OCI-LY3 (cell line): ENCODE data around the gene RAD51B.

Experiments used
- H2AFZ ChIP-seq: fragments of 200-600, 300-600 bp; shearing (Covaris generic); 2 replicates; pipeline ENCODE4 v1.6.0; 2014; ENCODE audit warnings: antibody characterized with exemption, low read depth, low read length
- H3K27ac ChIP-seq: fragments of 200-600, 300-600 bp; sonication (generic); 2 replicates; pipeline ENCODE4 v1.5.1; 2014; ENCODE audit warnings: mild to moderate bottlenecking, low read length, moderate library complexity, mixed read lengths
- H3K27me3 ChIP-seq: fragments of 200-600, 300-600 bp; sonication (generic); 2 replicates; pipeline ENCODE4 v1.6.1; 2014; ENCODE audit warnings: low read depth, low read length, mixed read lengths
- H3K36me3 ChIP-seq: fragments of 200-600, 300-600 bp; sonication (generic); replicated peaks from 2 replicates; pipeline ENCODE3; 2014; ENCODE audit warnings: low read depth, low read length, mixed read lengths
- H3K4me1 ChIP-seq: fragments of 300-600, 200-600 bp; sonication (generic); 2 replicates; pipeline ENCODE4 v1.6.1; 2014; ENCODE audit warnings: low read length, mixed read lengths
- H3K4me2 ChIP-seq: fragments of 200-600, 300-600 bp; sonication (generic); 2 replicates; pipeline ENCODE4 v1.6.1; 2014; ENCODE audit warnings: low read length, mixed read lengths
- H3K4me3 ChIP-seq: fragments of 300-600, 200-600 bp; sonication (generic); 2 replicates; pipeline ENCODE4 v1.5.1; 2014; ENCODE audit warnings: antibody characterized with exemption, mild to moderate bottlenecking, low read length, moderate library complexity
- H3K79me2 ChIP-seq: fragments of 300-600, 200-600 bp; shearing (Covaris generic); 2 replicates; pipeline ENCODE4 v1.6.1; 2014; ENCODE audit warnings: mild to moderate bottlenecking, low read length, mixed read lengths
- H3K9ac ChIP-seq: fragments of 300-600, 200-600 bp; shearing (Covaris generic); 2 replicates; pipeline ENCODE4 v1.6.0; 2014; ENCODE audit warnings: mild to moderate bottlenecking, low read length, moderate library complexity
- H3K9me3 ChIP-seq: fragments of 200-600, 300-600 bp; shearing (Covaris generic); 2 replicates; pipeline ENCODE4 v1.6.1; 2014; ENCODE audit warnings: low read length, mixed read lengths; ENCODE audit not compliant: insufficient read depth
- H4K20me1 ChIP-seq: fragments of 200-600, 300-600 bp; sonication (generic); 2 replicates; pipeline ENCODE4 v1.6.1; 2016; ENCODE audit warnings: low read length, mixed read lengths; ENCODE audit not compliant: insufficient read depth
- EZH2phosphoT487 ChIP-seq: fragments of 200-600 bp; shearing (Covaris generic); IDR thresholded peaks from 2 replicates; pipeline ENCODE4 v1.6.1; 2018; ENCODE audit warnings: antibody characterized with exemption, mixed run types, low read depth
- TF ChIP-seq, protein P1 (sequence below): fragments of 200-600, 300-600 bp; sonication (generic); IDR thresholded peaks from 2 replicates; pipeline ENCODE4 v1.5.1; 2014; ENCODE audit warnings: antibody characterized with exemption, low read length, low read depth

The RAD51B gene

DNA sequence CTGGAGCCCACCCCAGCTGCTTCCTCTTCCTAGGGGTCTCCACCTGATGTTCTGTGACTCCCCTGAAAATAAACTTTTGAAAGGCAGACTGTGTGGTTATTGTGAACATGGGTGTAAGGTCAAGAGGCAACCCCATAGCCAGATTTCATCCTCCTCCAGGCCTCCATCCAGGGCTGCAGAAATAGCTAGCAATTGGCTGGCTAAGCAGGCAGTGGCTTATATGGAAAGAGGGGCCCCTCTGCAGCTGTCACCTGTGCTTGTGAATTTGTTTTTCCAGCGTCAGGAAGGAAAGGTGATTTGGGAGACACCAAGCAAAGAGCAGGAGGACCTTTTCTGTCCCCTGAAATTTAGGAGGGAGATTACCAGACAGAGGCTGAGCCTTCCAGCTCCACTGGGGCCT, 917.5 kb downstream of the RAD51B start:
- TF ChIP-seq EZH2phosphoT487 = no peak
- TF ChIP-seq, protein P1, sequence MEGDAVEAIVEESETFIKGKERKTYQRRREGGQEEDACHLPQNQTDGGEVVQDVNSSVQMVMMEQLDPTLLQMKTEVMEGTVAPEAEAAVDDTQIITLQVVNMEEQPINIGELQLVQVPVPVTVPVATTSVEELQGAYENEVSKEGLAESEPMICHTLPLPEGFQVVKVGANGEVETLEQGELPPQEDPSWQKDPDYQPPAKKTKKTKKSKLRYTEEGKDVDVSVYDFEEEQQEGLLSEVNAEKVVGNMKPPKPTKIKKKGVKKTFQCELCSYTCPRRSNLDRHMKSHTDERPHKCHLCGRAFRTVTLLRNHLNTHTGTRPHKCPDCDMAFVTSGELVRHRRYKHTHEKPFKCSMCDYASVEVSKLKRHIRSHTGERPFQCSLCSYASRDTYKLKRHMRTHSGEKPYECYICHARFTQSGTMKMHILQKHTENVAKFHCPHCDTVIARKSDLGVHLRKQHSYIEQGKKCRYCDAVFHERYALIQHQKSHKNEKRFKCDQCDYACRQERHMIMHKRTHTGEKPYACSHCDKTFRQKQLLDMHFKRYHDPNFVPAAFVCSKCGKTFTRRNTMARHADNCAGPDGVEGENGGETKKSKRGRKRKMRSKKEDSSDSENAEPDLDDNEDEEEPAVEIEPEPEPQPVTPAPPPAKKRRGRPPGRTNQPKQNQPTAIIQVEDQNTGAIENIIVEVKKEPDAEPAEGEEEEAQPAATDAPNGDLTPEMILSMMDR = no peak
- no peaks in the 10 kb centered on the region for H3K79me2 ChIP-seq
- H3K4me2 ChIP-seq = no peak overlapping the region
- no peaks in the 10 kb centered on the region for H4K20me1 ChIP-seq
- no peak overlapping the region for H3K9ac ChIP-seq
- no peak overlapping the region for H3K27ac ChIP-seq
- H3K4me1 ChIP-seq = peaks cover 46% of the 10 kb centered on the region
- peaks cover 16% of the 10 kb centered on the region for H3K36me3 ChIP-seq
- H2AFZ ChIP-seq = no peak overlapping the region
- no peak overlapping the region for H3K4me3 ChIP-seq
- H3K27me3 ChIP-seq = peaks cover 8% of the 10 kb centered on the region
- peaks cover 11% of the 10 kb centered on the region for H3K9me3 ChIP-seq

DNA sequence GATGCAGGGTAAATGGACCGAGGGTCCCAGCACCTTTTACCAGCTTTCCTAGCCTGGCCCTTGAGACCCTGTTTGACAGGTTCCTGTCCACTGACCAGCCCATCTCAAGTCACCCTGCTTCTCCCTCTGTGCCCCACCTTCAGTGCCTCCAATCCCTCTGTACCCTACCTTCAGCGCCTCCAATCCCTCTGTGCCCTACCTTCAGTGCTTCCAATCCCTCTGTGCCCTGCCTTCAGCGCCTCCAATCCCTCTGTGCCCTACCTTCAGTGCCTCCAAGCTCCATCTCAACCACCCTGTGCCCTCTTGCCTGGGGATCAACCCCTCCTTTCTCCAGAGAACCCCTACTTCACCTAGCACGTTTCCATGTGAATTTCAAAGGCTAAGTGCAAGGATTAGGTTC, 919.0 kb downstream of the RAD51B start:
- no peaks in the 10 kb centered on the region for H3K79me2 ChIP-seq
- H3K4me1 ChIP-seq = peaks cover 50% of the 10 kb centered on the region
- H3K4me2 ChIP-seq = no peak overlapping the region
- no peaks in the 10 kb centered on the region for H4K20me1 ChIP-seq
- no peak overlapping the region for H2AFZ ChIP-seq
- no peak for TF ChIP-seq EZH2phosphoT487
- TF ChIP-seq, protein P1 = no peak
- H3K27ac ChIP-seq = no peak overlapping the region
- no peak overlapping the region for H3K9ac ChIP-seq
- H3K36me3 ChIP-seq = peaks cover 26% of the 10 kb centered on the region
- no peak overlapping the region for H3K4me3 ChIP-seq
- peaks cover 14% of the 10 kb centered on the region for H3K27me3 ChIP-seq
- H3K9me3 ChIP-seq = peaks cover 11% of the 10 kb centered on the region

DNA sequence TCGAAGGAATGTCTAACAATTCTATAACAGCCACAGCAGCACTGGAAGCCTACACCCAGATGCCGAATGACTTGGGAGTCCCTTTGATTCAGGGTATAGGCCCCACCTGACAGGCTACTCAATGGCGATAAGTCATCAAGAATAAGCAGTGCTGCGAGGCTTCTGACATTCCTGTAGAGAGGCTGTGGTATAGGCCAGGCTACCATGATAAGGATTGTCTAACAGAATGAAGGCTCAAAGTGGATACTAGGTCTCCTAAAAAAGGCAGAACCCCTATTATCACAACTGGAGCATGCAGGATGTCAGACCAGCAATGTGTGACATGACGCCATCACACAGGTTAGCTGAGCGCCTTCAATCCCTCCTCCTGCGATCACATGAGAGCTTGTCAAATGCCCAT, 920.1 kb downstream of the RAD51B start:
- Histone ChIP-seq H3K27ac (no peak overlapping the region), H3K4me3 (no peak overlapping the region), H3K79me2 (no peaks in the 10 kb centered on the region), H3K27me3 (peaks cover 17% of the 10 kb centered on the region), H4K20me1 (no peaks in the 10 kb centered on the region), H3K36me3 (peaks cover 26% of the 10 kb centered on the region), H3K4me1 (peaks cover 39% of the 10 kb centered on the region), H3K4me2 (no peak overlapping the region), H3K9me3 (peaks cover 11% of the 10 kb centered on the region), H3K9ac (no peak overlapping the region), H2AFZ (no peak overlapping the region)
- no peak for TF ChIP-seq EZH2phosphoT487
- TF ChIP-seq, protein P1 = no peak

DNA sequence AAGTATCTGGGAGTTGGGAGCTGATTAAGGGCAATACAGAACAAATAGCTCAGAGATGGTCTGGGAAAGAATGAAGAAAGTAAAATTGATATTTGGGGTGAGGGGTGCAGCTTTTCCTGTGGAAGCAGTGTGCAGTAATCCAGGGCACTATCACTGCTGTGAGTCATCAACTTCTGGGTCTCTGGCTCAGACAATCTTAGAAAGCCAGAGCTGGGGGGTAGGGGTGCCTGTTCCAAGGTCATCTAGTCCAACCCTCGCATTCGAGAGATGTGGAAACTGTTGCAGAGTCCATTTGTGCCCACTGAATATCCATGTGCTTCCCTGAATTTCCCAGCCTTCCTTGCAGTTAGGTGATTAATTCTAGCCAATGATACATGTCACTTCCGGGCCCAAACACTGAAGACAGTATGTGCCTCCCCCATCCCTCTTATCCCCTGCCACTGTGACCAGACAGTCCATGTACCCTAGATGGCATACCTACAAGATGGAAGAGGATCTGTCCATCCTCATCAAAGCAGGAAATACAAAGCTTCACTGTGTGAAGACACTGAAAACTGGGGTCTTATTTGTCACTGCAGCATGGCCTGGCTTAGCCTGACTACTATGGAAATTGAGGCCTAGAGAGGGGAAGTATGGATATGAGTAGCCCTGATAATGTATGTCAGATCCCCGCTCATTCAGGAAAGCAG, 921.4 kb downstream of the RAD51B start:
- Histone ChIP-seq H3K36me3 (peaks cover 26% of the 10 kb centered on the region), H3K9ac (peak overlapping the region; percentile 18; the same call in 1 of the 2 replicates), H3K9me3 (peaks cover 11% of the 10 kb centered on the region), H3K4me3 (peak overlapping the region; percentile 32; the same call in 1 of the 2 replicates), H3K27me3 (peaks cover 27% of the 10 kb centered on the region), H3K4me2 (peak overlapping the region; percentile 38), H3K27ac (peak overlapping the region; percentile 82), H4K20me1 (no peaks in the 10 kb centered on the region), H2AFZ (no peak overlapping the region), H3K4me1 (peaks cover 38% of the 10 kb centered on the region), H3K79me2 (no peaks in the 10 kb centered on the region)
- TF ChIP-seq, protein P1 = no peak
- TF ChIP-seq EZH2phosphoT487 = no peak
